Mesendoderm (in vitro differentiated cells): ENCODE results near the gene SOX1.
A peak's percentile ranks its signal among the peaks of the same experiment; 100 is the strongest.

ENCODE experiments used
- DNase-seq: peaks from one replicate; pipeline ENCODE4 v3.0.0; 2013
- H2AK5ac ChIP-seq: 2 replicates; pipeline ENCODE4 v1.6.1; 2013; ENCODE audit warnings: low read length, inconsistent platforms
- H2BK120ac ChIP-seq: 2 replicates; pipeline ENCODE4 v1.6.1; 2013; ENCODE audit warnings: low read depth, mild to moderate bottlenecking, low read length, moderate library complexity, mixed read lengths
- H2BK15ac ChIP-seq: replicated peaks from 2 replicates; pipeline ENCODE4 v1.6.1; 2013; ENCODE audit warnings: low read depth, mild to moderate bottlenecking, moderate library complexity
- H2BK5ac ChIP-seq: 2 replicates; pipeline ENCODE4 v1.6.1; 2013; ENCODE audit warnings: low read length, inconsistent platforms
- H3K18ac ChIP-seq: 2 replicates; pipeline ENCODE4 v1.6.1; 2013; ENCODE audit warnings: mild to moderate bottlenecking, low read length, mixed read lengths
- H3K23ac ChIP-seq: one replicate; pipeline ENCODE4 v1.6.1; 2013; ENCODE audit warnings: low read length
- H3K27ac ChIP-seq: 2 replicates; pipeline ENCODE4 v1.5.1; 2013; ENCODE audit warnings: low read depth, mild to moderate bottlenecking, inconsistent platforms, low read length, moderate library complexity
- H3K27me3 ChIP-seq: 2 replicates; pipeline ENCODE4 v1.6.1; 2013; ENCODE audit warnings: low read length, control low read depth, mild to moderate bottlenecking, inconsistent platforms; ENCODE audit not compliant: insufficient read depth, poor library complexity
- H3K36me3 ChIP-seq: 2 replicates; pipeline ENCODE4 v1.6.1; 2013; ENCODE audit warnings: low read length, inconsistent platforms; ENCODE audit not compliant: control insufficient read depth, insufficient read depth
- H3K4ac ChIP-seq: one replicate; pipeline ENCODE4 v1.6.1; 2013; ENCODE audit warnings: low read depth, mild to moderate bottlenecking, low read length, moderate library complexity
- H3K4me1 ChIP-seq: 2 replicates; pipeline ENCODE4 v1.6.1; 2013; ENCODE audit warnings: low read depth, low read length, inconsistent platforms; ENCODE audit not compliant: control insufficient read depth
- H3K4me2 ChIP-seq: 2 replicates; pipeline ENCODE4 v1.6.1; 2013; ENCODE audit warnings: low read length
- H3K4me3 ChIP-seq: 2 replicates; pipeline ENCODE4 v1.5.1; 2013; ENCODE audit warnings: mild to moderate bottlenecking, low read length
- H3K56ac ChIP-seq: one replicate; pipeline ENCODE4 v1.6.1; 2013; ENCODE audit warnings: low read length
- H3K79me1 ChIP-seq: 2 replicates; pipeline ENCODE4 v1.6.1; 2013; ENCODE audit warnings: low read length, inconsistent platforms
- H3K79me2 ChIP-seq: 2 replicates; pipeline ENCODE4 v1.6.1; 2013; ENCODE audit warnings: mild to moderate bottlenecking, low read length; ENCODE audit not compliant: control insufficient read depth, insufficient read depth
- H3K9ac ChIP-seq: 2 replicates; pipeline ENCODE4 v1.6.1; 2013; ENCODE audit warnings: low read length, inconsistent platforms
- H4K5ac ChIP-seq: one replicate; pipeline ENCODE4 v1.6.1; 2013; ENCODE audit warnings: low read length
- H4K8ac ChIP-seq: one replicate; pipeline ENCODE4 v1.6.1; 2013; ENCODE audit warnings: low read depth, mild to moderate bottlenecking, control low read depth, low read length, moderate library complexity
- WGBS: extraction: QIAGEN DNeasy Blood & Tissue Kit; methylation state at CpG from one replicate; pipeline ENCODE4 v1.1.7; 2013; ENCODE audit warnings: low lambda C conversion rate, missing lambda C conversion rate; ENCODE audit not compliant: insufficient coverage; ENCODE audit errors: extremely low coverage; 5-methylcytosine and 5-hydroxymethylcytosine counted together

Gene SOX1

GRCh38 chr13:112056284-112056727 lies 10.6 kb upstream of the SOX1 start:
- H3K79me2 ChIP-seq, result no peaks in the 10 kb centered on the region
- DNase-seq, result no peak
- WGBS, result no CpG with 5 or more reads among the region's 32 CpGs
- H3K23ac ChIP-seq, result no peak overlapping the region
- no peak overlapping the region for H4K5ac ChIP-seq
- H2BK15ac ChIP-seq, result no peak overlapping the region
- H3K36me3 ChIP-seq, result no peaks in the 10 kb centered on the region
- peaks cover 88% of the 10 kb centered on the region for H3K27me3 ChIP-seq
- H3K18ac ChIP-seq, result no peak overlapping the region
- H2BK5ac ChIP-seq, result no peak overlapping the region
- no peak overlapping the region for H2BK120ac ChIP-seq
- H3K4me3 ChIP-seq, result no peak overlapping the region
- H3K9ac ChIP-seq, result no peak overlapping the region
- no peaks in the 10 kb centered on the region for H3K79me1 ChIP-seq
- H2AK5ac ChIP-seq, result no peak overlapping the region
- H3K4ac ChIP-seq, result no peak overlapping the region
- H3K4me2 ChIP-seq, result no peak overlapping the region
- no peaks in the 10 kb centered on the region for H3K4me1 ChIP-seq
- no peak overlapping the region for H3K27ac ChIP-seq
- no peak overlapping the region for H4K8ac ChIP-seq
- H3K56ac ChIP-seq, result no peak overlapping the region

GRCh38 chr13:112056739-112057438 lies 10.1 kb upstream of the SOX1 start:
- WGBS, result no CpG with 5 or more reads among the region's 72 CpGs
- Histone ChIP-seq H3K4me3 (no peak overlapping the region), H3K27ac (no peak overlapping the region)

GRCh38 chr13:112057439-112057735 lies 9.6 kb upstream of the SOX1 start:
- H3K4ac ChIP-seq, result no peak overlapping the region
- no peak overlapping the region for H3K27ac ChIP-seq
- no peak overlapping the region for H3K23ac ChIP-seq
- no peak for DNase-seq
- H3K56ac ChIP-seq, result no peak overlapping the region
- H3K36me3 ChIP-seq, result no peaks in the 10 kb centered on the region
- H3K9ac ChIP-seq, result no peak overlapping the region
- no peak overlapping the region for H2AK5ac ChIP-seq
- peaks cover 93% of the 10 kb centered on the region for H3K27me3 ChIP-seq
- H2BK5ac ChIP-seq, result no peak overlapping the region
- no peaks in the 10 kb centered on the region for H3K79me2 ChIP-seq
- H4K5ac ChIP-seq, result no peak overlapping the region
- H3K4me2 ChIP-seq, result no peak overlapping the region
- no peak overlapping the region for H4K8ac ChIP-seq
- WGBS, result no CpG with 5 or more reads among the region's 25 CpGs
- H3K18ac ChIP-seq, result no peak overlapping the region
- no peak overlapping the region for H2BK120ac ChIP-seq
- no peaks in the 10 kb centered on the region for H3K4me1 ChIP-seq
- H3K79me1 ChIP-seq, result no peaks in the 10 kb centered on the region
- no peak overlapping the region for H2BK15ac ChIP-seq
- no peak overlapping the region for H3K4me3 ChIP-seq

More at GRCh38 chr13:112056739-112057438, 10.1 kb upstream of the SOX1 start:
- H3K4me2 ChIP-seq, result peak overlapping the region; percentile 22
- H3K56ac ChIP-seq, result no peak overlapping the region
- H3K23ac ChIP-seq, result no peak overlapping the region
- H3K4me1 ChIP-seq, result no peaks in the 10 kb centered on the region
- H2BK120ac ChIP-seq, result no peak overlapping the region
- no peaks in the 10 kb centered on the region for H3K79me1 ChIP-seq
- no peak overlapping the region for H2BK5ac ChIP-seq
- no peak overlapping the region for H3K18ac ChIP-seq
- no peak overlapping the region for H3K9ac ChIP-seq
- H3K36me3 ChIP-seq, result no peaks in the 10 kb centered on the region
- no peak overlapping the region for H2AK5ac ChIP-seq
- H4K8ac ChIP-seq, result no peak overlapping the region
- peaks cover 93% of the 10 kb centered on the region for H3K27me3 ChIP-seq
- H2BK15ac ChIP-seq, result no peak overlapping the region
- H4K5ac ChIP-seq, result no peak overlapping the region
- no peak overlapping the region for H3K4ac ChIP-seq
- H3K79me2 ChIP-seq, result no peaks in the 10 kb centered on the region
- no peak for DNase-seq

GRCh38 chr13:112057736-112058518 lies 9.0 kb upstream of the SOX1 start:
- Histone ChIP-seq H3K79me1 (no peaks in the 10 kb centered on the region), H3K18ac (no peak overlapping the region), H2BK120ac (no peak overlapping the region), H4K5ac (no peak overlapping the region), H2BK5ac (no peak overlapping the region), H3K36me3 (no peaks in the 10 kb centered on the region), H3K27ac (no peak overlapping the region), H3K4me3 (no peak overlapping the region), H3K4me1 (no peaks in the 10 kb centered on the region), H3K4ac (no peak overlapping the region), H4K8ac (no peak overlapping the region), H3K23ac (no peak overlapping the region), H3K9ac (no peak overlapping the region), H3K4me2 (no peak overlapping the region), H3K27me3 (peaks cover 93% of the 10 kb centered on the region), H2AK5ac (no peak overlapping the region), H3K79me2 (no peaks in the 10 kb centered on the region), H2BK15ac (no peak overlapping the region), H3K56ac (no peak overlapping the region)
- no peak for DNase-seq
- no CpG with 5 or more reads among the region's 57 CpGs for WGBS

GRCh38 chr13:112058519-112058873 lies 8.5 kb upstream of the SOX1 start:
- H3K4me1 ChIP-seq, result no peaks in the 10 kb centered on the region
- no peak for DNase-seq

More at GRCh38 chr13:112058519-112058873, 8.5 kb upstream of the SOX1 start:
- Histone ChIP-seq H4K8ac (no peak overlapping the region), H2BK5ac (no peak overlapping the region), H3K4ac (no peak overlapping the region), H3K79me2 (no peaks in the 10 kb centered on the region), H2AK5ac (no peak overlapping the region), H3K79me1 (no peaks in the 10 kb centered on the region), H4K5ac (no peak overlapping the region), H2BK15ac (no peak overlapping the region), H3K4me3 (no peak overlapping the region), H3K36me3 (no peaks in the 10 kb centered on the region), H3K27me3 (peaks cover 93% of the 10 kb centered on the region), H3K56ac (no peak overlapping the region), H3K23ac (no peak overlapping the region), H2BK120ac (no peak overlapping the region), H3K4me2 (no peak overlapping the region), H3K18ac (no peak overlapping the region), H3K27ac (no peak overlapping the region), H3K9ac (no peak overlapping the region)
- WGBS, result no CpG with 5 or more reads among the region's 11 CpGs
